HG02759 (cell line): ENCODE results near the gene CDH13.

ENCODE experiments used
- ATAC-seq: cut with Tn5 transposase; IDR thresholded peaks from one replicate; pipeline ENCODE4 v1.9.1; 2021; ENCODE audit warnings: mild to moderate bottlenecking, moderate library complexity; ENCODE audit not compliant: unreplicated experiment

Gene CDH13

DNA sequence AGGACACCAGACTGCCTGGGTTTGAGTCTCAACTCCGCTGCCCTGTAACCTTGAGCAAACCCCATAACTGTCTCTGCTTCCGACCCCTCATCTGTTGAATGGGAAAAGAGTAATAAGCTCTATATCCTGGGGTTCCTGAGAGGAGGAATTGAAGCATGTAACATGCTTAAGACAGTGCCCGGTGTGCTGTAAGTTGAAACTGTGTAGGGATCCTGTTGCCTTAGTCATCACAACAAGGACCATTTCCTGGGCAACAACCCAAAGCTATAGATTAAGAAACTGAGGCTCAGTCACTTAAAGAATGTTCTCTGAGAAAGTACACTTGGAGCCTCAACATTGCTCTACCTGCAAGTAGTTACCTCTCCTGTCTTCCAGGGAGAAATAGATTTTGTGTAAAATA lies 23.0 kb downstream of the CDH13 start:
- ATAC-seq: no peak

GRCh38 chr16:82650804-82651203 lies 24.0 kb downstream of the CDH13 start:
- ATAC-seq: no peak

DNA sequence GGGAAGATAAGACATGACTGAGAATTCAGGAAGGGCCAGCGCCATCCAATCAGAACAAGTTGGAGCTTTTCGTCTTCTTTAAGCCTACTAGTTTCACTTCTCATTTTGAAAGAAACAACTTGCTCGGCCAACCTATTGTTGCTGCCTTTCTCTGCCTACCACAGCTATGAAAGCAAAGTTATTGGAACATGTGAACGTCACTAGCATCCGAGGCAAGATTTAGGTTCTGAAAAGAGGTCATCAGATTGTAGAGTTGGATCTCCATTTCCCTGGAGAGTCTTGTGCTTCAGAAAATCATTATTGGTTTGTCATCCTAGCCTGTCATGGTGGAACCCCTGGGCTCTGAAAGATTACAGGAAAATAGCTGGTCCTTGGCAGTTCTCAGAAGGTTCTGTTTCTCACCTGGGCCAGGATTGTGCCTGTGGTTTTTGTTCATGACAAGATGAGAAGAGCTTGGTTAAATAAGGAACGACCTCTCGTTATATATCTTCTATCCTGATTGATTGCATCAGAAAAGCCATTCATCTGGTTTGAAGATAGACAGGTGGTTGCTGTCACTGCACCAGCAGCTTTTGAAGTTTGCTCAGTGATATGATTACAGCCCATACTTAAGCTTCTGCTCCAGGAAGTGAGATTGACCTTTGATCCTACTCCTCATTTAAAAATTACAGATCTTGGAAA lies 25.3 kb downstream of the CDH13 start:
- ATAC-seq: peak; percentile 51

DNA sequence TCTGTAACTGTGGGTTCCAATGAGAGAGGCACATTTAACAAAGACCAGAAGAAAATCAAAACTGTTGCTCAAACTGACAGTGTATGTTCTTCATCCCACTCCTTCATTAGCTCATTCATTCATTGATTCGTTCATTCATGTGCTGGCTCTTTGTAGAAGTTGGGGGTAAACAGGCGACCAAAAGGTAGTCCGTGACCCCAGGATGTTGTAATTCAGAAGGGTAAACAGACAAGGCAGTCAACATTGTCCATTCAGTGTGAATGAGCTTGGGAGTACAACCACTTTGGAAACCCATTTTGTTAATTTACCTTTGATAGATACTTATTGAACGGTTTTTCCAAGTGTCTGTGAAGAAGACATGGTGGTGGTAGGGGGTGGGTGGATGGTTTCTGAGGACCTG lies 26.1 kb downstream of the CDH13 start:
- no peak for ATAC-seq

DNA sequence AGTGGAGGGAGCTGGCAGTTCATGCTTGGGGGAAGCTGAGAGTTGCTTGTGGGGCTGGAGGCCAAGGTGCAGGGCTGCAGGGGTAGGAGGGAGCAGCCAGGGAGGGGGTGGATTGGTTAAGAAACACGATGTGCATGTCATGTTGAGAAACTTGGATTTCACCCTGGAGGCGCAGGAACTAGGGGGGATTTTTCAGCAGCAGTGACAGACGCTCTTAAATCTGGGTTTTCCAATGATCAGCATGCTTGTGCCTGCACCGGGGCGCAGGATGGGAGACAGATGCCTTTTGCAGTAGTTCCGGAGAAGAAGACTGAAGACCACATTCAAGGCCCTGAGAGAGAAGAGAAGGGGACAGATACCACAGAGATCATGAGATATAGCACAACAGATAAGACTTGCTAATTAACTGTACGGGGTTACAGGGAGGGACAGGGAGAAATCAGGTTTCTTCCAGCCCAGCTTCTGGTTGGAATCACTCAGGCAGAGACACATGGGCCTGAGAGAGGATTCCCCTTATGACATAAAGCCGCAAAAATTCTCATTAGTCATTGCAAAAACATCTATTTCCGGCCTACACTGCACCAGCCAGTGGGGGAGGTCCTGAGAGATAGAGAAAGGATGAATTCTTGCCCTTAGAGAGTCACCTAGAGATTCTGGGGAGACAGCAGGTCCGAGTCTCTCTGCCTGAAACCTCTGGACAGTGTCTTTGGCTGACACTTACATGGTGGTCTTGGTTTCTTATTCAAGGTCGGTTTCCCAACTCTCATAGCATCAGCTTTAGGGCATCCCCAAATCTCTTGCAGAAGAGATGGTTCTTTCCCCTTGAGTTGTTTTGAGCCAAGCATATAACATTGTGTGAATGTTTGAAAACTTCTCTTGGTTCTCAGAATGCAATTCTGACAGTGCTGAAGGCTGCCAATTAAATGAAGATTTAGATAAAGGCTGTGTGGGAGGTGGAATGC lies 27.1 kb downstream of the CDH13 start:
- ATAC-seq: peak; percentile 79

DNA sequence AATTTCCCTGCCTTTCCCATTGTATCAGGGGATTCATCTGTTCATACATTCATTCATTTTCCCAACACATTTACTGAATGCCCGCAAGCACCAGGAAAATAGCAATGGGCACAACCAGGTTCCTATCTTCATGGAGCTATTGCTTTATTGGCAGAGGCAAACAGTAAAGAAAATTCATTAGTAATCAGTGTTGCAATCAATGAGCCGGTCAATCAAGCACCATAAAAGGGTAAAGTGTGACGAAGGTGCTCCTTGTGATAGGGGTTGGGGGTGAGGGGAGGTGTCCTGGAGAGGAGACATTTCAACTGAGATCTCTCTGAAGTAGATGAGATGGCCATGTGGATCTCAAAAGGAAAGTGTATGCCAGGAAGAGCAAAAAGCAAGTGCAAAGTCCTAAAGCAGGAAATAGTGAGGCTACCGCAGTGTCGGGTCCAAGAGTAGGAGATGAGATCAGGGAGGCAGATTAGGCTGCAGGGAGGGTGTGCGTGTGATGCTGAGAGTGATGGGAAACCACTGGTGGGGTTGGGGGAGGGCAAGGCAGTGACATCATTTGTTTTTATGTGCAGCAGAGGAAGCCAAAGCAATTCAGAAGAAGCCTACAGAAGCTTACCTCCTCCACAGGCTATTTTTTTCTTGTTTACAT lies 28.4 kb downstream of the CDH13 start:
- ATAC-seq: no peak

DNA sequence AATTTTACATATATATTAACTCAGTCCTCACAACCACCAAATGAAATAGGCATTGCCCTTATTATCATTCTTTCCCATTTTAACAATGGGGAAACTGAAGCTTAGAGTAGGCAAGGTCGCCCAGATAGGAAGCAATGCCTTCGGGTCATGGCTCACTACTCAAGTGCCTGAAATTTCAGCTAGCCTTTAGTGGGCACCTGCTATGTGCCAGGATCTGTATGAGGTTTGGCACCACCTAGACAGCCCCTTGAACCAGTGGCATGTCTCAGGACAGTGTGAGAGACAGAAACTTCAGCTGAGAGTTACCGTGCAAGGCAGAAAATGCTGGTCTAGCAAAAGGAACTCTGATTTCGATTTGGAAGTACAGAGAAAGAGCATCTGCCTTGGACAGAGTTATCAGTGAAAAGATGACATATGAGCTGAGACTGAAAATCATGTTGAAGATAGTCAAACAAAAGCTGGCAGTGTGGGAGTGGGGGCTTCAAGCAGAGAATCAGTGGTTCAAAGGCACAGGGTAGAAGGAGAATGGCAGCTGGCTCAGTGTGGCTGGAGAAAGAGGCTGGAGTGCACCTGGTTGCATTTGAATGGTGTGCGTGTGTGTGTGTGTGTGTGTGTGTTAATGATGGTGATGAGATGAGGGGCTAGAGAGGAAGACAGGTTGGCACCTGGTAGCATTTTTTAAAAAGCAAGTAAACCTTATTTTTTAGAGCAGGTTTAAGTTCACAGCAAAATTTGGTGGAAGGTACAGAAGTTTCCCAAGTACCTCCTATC lies 29.1 kb downstream of the CDH13 start:
- ATAC-seq: no peak

GRCh38 chr16:82657239-82657638 lies 30.5 kb downstream of the CDH13 start:
- no peak for ATAC-seq

GRCh38 chr16:82657786-82658185 lies 31.0 kb downstream of the CDH13 start:
- no peak for ATAC-seq

DNA sequence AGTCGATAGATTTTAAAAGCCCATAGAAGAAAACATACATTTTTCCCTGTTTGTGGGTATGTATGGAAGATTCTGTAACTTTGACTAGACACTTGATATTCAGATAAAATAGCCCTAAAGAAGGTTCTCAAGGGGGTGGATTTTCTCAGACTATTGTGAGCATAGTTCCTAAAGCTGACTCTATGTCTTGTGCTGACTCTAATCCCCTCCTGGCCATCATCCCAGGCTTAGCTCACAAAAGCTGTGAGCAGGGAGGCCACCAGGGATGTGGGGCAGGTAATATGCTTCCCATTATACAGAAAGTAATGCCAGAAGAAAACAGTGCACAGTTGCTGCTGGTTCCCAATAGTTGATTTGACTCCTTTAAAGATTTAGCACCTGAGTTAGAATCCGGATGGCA lies 32.0 kb downstream of the CDH13 start:
- no peak for ATAC-seq

GRCh38 chr16:82660075-82660645 lies 33.4 kb downstream of the CDH13 start:
- ATAC-seq: no peak

DNA sequence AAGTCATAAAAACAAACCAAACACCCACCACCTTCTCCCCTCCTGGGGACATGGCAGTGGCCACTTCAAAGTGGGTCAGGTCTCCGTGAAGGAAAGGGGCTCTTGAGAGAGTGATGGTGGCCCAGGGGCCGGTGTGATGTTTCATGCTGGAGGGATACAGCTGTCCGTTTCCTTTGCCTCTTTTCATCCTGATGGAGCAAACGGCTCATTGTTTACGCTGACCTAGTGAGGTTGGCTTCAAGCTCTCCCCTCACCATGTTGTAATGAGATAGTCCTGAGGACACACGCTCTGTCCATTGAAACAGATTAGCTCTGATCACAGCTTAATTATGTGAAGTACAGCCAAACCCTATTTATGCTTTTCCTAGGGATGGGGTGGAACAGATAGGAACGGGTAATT lies 34.2 kb downstream of the CDH13 start:
- no peak for ATAC-seq

DNA sequence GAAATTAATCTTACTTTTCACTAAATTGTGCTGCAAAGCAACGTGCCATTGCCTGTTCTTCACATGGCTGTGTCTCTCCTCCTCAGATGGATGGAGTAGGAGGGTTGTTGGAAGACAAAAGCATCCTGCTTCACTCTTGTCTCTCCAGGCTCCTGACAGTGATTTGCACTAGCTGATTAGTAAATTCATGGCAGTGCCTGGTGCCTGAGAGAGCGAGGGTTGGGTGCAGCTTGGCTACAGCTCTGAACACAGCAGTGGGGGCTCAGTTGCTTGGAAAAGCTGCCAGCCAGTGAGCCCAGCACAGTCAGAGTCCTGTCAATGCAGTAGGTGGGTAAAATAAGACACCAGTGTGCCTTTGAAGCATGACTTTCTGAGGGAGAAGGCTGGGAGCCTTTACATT lies 37.4 kb downstream of the CDH13 start:
- ATAC-seq: no peak

DNA sequence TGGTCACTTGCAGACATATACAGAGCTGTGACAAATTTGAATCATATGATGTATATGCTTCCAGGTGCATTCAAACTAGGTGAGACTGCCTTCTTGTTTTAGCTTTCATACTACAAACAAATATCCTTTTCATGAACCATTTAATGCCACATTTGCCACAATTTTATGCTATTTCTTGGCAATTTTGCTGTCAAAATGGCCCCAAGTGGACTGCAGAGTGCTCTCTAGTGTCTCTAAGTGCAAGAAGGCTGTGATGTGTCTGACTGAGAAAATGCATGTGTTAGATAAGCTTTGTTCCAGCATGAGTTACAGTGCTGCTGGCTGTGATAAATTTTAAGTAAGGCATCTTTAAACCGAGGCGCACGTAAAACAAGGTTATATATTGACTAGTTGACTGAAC lies 38.3 kb downstream of the CDH13 start:
- no peak for ATAC-seq

- no peak for ATAC-seq
These were observed 40.7 kb downstream of the CDH13 start for GRCh38 chr16:82667437-82667836.

GRCh38 chr16:82668094-82668493 lies 41.3 kb downstream of the CDH13 start:
- ATAC-seq: no peak

DNA sequence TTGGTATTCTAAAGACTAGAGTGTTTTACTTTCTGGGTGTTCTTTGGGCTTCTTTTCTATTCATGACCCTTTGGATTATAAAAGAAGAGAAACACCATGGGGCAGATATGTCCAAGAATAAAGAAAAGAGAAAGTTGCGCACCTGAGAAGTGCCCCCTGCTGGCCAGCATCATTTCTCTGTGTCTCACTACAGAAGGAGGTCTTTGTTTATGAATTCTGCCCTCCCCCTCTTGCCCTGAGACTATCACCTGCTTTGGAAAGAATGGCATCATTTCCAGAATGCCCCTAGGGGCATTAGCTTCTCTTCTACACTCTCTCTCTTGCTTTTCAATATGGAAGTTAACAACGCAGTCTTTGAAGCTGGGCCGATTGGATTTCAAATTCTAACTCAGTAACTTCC lies 45.0 kb downstream of the CDH13 start:
- no peak for ATAC-seq

DNA sequence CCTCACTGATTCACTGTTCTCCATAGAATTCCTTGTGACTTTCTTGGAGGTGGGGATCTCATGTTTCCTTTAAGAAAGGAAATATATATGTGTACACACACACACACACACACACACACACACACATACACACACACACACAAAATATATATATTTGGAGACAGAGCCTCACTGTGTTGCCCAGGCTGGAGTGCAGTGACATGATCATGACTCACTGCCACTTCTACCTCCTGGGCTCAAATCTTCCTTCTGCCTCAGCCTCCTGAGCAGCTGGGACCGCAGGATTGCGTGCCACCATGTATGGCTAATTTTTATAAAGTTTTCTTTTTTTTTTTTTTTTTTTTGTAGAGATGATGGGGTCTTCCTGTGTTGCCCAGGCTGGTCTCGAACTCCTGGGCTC lies 45.9 kb downstream of the CDH13 start:
- no peak for ATAC-seq

DNA sequence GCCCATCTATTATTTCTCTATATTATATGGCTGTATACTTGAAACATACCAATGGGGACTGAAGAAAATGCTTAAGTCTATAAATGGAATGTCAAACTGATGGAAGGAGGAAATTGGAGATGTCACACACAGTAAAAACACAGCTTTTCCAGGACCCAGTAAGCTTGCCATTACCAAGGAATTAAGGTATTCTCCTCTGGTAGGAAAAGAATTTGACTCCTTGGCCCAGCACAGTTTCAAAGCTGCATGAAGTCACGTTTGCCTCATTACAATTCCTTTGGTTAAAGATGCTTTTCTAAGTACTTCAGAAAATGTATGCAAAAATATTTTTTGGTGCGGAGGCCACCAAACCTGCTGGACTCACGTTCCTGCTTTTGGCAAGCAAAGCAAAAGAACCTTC lies 48.5 kb downstream of the CDH13 start:
- ATAC-seq: no peak

- ATAC-seq: no peak
These were observed 54.8 kb downstream of the CDH13 start for GRCh38 chr16:82681592-82681991.

DNA sequence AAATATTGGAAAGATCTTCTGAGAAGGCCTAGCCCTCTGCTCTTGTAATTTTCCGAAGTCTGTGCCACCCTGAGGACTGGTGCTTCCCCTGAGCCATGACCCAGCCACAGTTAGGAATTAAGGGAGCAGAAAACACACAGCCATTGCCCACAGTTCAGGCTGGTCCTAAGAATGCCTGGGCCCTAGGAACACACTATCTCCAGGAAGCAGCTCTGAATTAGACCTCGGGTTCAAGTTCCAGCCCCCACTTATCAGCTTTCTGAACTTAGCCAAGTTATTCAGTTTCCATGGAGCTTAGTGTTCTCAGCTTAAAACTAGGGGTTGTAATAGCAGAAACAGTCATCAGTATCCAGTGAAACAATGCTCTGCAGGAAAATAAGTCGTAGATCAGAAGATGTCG lies 56.0 kb downstream of the CDH13 start:
- no peak for ATAC-seq
